PFSK-1 (cell line): ENCODE data around the gene DGKG.

Experiments used
- POLR2AphosphoS5 ChIP-seq: IDR thresholded peaks from 2 replicates; pipeline ENCODE4 v1.6.1; 2012; ENCODE audit warnings: low read depth, mild to moderate bottlenecking, control low read depth, low read length, moderate library complexity
- SIN3A ChIP-seq: IDR thresholded peaks from 2 replicates; pipeline ENCODE4 v1.6.1; 2012; ENCODE audit warnings: mild to moderate bottlenecking, low read length, moderate library complexity, borderline replicate concordance; ENCODE audit not compliant: insufficient read depth
- TAF1 ChIP-seq: IDR thresholded peaks from 2 replicates; pipeline ENCODE4 v1.6.1; 2012; ENCODE audit warnings: low read length, control low read depth, borderline replicate concordance; ENCODE audit not compliant: insufficient read depth
- TF ChIP-seq, protein P1 (sequence below), 2 experiments: IDR thresholded peaks; 2 replicates each; pipeline versions ENCODE4 v1.6.1 to v1.8.0; 2011 to 2012; ENCODE audit warnings: low read depth in 2 of 2, low read length in 2 of 2, control low read depth in 1 of 2, inconsistent platforms in 1 of 2, mild to moderate bottlenecking in 1 of 2, moderate library complexity in 1 of 2; ENCODE audit not compliant: insufficient read depth in 1 of 2

DNA sequence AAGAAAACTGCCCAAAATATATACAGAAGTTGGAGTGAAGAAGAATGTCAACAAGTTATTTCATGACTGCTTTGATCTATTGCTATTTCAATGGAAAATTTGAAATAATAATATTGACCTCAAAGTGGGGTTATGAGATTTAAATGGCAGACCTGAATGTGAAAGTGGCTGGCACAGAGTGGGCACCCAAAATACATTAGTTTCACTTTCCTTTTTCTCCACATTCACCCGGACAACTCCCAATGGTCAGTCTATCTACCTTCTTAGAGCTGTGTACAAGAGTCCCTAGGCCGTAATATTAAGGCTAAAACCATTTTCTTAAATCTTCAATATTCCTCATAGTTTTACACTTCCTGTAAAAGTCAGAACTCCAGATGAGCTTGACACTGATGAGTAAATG, 191.5 kb downstream of the DGKG start:
- TF ChIP-seq, protein P1, sequence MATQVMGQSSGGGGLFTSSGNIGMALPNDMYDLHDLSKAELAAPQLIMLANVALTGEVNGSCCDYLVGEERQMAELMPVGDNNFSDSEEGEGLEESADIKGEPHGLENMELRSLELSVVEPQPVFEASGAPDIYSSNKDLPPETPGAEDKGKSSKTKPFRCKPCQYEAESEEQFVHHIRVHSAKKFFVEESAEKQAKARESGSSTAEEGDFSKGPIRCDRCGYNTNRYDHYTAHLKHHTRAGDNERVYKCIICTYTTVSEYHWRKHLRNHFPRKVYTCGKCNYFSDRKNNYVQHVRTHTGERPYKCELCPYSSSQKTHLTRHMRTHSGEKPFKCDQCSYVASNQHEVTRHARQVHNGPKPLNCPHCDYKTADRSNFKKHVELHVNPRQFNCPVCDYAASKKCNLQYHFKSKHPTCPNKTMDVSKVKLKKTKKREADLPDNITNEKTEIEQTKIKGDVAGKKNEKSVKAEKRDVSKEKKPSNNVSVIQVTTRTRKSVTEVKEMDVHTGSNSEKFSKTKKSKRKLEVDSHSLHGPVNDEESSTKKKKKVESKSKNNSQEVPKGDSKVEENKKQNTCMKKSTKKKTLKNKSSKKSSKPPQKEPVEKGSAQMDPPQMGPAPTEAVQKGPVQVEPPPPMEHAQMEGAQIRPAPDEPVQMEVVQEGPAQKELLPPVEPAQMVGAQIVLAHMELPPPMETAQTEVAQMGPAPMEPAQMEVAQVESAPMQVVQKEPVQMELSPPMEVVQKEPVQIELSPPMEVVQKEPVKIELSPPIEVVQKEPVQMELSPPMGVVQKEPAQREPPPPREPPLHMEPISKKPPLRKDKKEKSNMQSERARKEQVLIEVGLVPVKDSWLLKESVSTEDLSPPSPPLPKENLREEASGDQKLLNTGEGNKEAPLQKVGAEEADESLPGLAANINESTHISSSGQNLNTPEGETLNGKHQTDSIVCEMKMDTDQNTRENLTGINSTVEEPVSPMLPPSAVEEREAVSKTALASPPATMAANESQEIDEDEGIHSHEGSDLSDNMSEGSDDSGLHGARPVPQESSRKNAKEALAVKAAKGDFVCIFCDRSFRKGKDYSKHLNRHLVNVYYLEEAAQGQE (IDR thresholded peaks at IDR 0.05; ENCODE audit: insufficient read depth in 1 of 2, low read depth in 2 of 2, low read length in 2 of 2) = no peak
- no peak for TF ChIP-seq TAF1
- TF ChIP-seq SIN3A = no peak
- no peak for TF ChIP-seq POLR2AphosphoS5
